HK-2 (cell line): Measurements from ENCODE around the gene VPS13D.
"Not testable (repeated sequence)": the region's sequence is repeated elsewhere in the genome, so short reads cannot be mapped to it uniquely, and the experiment has no call there.

Experiments
- DNase-seq: peaks from one replicate; pipeline ENCODE4 v3.0.0-alpha.2; 2018; ENCODE audit not compliant: unreplicated experiment

Gene VPS13D

GRCh38 chr1:12451560-12451900 lies 221.7 kb downstream of the VPS13D start:
- DNase-seq, result no peak

GRCh38 chr1:12452262-12452661 lies 222.4 kb downstream of the VPS13D start:
- no peak for DNase-seq

DNA sequence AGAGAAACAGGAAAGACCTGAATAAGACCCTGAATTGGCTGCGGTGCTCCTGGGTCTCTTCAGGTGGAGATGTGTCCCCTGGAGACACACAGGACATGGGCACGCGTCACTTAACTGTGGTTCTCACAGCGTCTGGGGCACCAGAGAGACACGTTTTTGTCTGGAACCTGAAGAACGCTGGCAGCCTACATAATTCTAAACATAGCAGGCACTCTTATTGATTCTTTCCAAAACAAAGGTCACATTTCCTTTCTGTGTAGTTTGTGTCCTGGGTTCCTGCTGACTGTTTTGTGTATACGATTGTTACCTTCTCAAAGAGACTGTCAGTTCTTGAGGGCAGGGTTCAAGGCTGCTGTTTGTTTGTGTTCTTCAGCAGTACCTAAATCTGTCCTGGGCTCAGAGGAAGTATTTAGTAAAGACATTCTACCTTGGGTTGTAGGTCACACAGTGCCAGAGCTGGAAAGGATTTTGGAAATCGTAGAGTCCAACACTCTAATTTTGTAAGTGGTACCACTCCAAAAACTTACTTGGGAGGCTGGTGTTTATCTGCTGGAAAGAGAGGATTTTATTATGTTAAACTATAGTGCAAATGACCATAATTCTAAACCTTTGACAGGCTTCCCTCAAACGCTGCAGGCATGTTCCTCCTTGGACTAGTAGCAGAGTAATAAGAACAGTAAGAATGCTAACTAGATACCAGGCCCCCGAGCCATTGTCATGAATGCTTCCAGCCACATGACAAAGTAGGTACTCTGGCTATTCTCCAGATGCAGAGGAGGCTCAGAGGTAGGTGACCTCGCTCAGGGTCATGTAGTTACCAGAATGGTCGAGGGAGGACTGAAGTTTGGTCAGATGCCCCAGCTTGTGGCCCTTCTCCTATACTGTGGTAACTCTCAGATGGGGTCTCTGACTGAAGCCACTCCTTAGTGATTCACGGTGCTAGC lies 223.8 kb downstream of the VPS13D start:
- DNase-seq, result no peak

DNA sequence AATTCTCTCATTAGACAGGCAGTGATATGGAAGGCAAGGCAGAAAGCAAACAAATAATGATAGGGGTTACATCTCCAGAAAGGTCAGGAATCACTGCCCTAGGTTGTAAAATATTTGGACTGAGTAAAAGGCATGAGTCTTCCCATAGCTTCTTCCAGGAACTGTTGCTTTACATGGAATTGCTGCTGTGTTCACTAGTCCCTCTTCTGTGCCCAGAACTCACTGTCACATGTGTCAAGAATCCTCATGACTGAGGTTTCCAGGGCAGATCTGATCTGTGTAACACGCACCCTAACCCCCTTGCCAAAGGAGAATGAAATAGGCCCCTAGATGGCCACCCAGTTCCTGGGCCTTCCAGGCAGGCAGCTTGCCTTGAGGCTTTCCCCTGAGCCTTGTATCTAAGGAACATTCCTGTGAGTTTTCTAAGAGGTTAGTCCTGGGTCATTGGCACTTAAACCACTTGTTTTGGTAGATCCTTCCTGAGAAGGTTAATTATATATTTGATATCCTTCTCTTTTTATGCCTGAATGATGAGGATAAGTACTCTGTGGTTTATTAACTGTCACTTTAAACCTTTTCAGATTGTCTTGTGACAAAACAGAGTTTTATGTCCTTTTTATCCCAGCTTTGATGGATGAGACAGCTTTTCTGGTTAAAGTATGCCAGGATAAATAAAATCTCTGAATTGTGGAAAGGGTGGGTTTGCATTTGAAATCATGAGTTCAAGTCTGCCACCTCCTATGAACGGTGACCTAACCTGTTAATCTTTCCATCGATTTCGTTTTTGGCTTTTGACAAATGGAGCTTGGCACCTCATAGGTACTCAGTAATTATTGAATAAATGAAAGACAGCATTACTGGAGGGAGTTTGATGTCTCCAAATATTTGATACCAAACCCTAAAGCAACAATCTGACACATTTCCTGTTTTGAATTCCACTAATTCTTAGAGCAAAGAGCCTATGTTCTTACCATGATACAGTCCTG lies 224.9 kb downstream of the VPS13D start:
- peak; percentile 49 for DNase-seq

DNA sequence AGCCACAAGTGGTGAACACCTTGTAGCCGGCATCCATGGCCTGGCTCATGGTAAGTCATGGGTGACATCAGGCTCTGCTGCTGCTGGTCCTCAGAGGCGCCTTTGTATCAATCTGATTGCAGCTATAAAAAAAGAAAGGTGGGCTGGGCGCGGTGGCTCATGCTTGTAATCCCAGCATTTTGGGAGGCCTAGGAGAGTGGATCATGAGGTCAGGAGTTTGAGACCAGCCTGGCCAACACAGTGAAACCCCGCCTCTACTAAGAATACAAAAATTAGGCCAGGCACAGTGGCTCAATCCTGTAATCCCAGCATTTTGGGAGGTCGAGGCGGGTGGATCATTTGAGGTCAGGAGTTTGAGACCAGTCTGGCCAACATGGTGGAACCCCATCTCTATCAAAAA lies 226.3 kb downstream of the VPS13D start:
- DNase-seq, result not testable (repeated sequence)

DNA sequence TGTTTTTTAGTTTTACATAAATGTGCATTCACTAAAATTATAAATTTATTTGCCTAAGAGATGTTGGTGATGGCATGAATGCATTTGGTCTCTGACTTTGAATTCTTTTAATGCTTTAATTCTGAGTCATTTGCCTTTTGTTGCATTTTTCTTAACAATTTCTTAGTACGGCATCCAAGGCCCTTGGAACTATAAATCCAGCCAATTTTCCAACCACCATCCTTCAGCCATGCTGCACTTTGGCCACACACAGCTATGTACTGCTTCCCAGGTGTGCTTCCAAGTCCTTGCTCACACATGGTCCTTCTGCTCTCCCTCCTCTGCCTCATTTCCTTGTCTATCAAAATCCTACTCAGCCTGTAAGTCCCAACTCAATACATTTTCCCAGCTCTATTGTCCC lies 227.1 kb downstream of the VPS13D start:
- DNase-seq, result no peak

DNA sequence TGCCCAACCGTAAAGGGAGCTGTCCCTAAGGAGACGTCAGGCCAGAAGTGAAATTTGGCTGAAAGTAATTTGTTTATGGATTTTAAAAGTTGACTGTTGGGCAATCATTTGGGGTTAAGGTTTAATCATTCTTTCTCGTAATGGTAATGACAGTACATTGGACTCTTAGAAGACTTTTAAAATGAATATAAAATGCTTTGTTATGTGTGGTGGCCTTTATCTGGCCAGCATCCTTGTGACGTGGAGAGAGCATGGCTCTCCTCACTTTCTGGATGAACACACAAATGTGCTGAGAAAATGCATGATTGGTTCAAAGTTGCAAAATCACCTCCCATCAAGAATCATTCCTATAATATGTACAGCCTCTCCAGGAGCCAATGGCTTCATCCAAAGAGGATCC lies 227.9 kb downstream of the VPS13D start:
- no peak for DNase-seq

DNA sequence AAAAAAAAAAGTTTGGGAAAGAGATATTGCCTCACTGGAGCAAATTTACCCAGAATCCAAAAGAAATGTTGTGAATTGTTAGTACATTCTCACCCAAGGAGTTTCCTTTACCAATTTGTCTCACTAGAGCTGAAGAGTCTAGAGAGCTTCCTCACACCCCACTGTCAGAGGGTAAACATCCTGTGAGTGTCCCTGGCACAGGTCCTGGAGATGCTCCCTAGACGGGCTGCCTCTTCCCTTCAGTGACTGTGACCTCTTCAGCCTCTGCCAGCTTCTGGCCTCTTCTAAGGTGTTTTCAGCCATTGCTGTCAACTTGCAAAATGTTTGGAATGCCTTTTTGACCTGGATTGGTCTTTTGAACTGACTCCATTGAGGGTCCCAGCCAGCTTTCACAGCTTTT lies 228.7 kb downstream of the VPS13D start:
- no peak for DNase-seq

DNA sequence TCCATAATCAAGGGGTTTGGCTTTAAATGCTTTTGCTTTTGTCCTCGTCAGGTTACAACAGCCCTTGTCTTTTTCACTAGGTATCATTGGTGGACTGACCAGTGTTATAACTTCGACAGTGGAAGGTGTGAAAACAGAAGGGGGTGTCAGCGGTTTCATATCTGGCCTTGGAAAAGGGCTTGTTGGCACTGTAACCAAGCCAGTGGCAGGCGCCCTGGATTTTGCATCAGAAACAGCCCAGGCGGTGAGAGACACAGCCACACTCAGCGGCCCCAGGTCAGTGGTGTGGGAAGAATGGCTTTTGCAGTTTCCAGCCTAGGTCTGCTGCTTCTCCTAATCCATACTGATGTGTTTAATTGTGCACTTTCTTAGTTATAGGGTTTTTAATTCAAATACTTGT lies 230.3 kb downstream of the VPS13D start:
- DNase-seq, result no peak

DNA sequence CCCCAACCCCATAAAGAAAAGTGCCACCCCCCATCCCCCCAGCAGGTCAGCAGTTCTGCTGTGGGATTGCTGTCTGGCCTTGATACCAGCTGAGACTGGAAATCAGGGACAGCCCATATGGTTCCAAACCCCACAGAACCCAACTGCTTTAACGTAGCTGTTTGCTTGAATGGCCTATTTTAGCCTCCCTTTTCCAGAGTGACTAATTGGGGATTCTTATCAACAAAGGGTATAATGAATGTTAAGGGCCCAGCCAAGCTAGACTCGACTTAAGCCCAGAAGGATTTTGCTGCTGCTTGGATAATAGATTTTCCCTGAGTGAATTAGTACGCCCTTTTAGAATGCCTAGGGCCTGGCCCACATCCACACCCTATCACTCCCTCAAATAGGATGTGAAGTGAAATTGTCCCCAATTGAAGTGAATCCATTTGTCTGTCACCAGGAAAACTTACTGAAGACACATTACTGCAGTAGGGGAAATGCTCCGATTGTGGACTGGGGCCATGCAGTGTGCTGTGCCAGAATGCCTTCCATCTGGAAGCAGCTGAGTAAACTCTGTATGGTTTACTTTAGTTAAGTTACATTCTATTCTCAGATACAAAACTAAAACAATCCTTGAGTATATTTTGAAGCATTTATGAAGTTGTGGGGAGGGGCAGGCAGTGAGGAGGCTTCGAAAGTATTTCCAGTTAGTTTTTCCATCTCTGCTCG lies 231.2 kb downstream of the VPS13D start:
- no peak for DNase-seq

- DNase-seq, result no peak
These were observed 231.9 kb downstream of the VPS13D start for GRCh38 chr1:12461754-12462153.

DNA sequence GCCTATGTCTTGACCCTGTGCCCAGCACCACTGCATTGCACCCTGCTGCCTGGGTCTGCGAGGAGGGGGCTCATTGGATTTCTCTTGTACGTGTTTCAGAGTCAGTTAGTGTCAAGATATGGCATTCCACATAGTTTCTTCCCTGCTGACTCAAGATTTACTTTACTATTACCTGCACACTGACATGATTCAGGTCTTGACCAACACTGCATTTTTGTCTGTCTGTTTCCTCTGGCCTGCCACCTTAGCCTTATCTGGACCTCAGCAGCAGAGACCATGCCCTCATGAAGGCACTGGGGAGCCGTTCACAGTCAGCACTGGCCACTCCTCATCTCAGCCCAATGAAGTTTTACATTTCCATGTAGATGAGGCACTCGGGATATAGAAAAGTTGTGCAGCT lies 232.8 kb downstream of the VPS13D start:
- DNase-seq, result no peak

GRCh38 chr1:12464045-12464461 lies 234.2 kb downstream of the VPS13D start:
- no peak for DNase-seq

- no peak for DNase-seq
These were observed 234.8 kb downstream of the VPS13D start for GRCh38 chr1:12464598-12465056.

DNA sequence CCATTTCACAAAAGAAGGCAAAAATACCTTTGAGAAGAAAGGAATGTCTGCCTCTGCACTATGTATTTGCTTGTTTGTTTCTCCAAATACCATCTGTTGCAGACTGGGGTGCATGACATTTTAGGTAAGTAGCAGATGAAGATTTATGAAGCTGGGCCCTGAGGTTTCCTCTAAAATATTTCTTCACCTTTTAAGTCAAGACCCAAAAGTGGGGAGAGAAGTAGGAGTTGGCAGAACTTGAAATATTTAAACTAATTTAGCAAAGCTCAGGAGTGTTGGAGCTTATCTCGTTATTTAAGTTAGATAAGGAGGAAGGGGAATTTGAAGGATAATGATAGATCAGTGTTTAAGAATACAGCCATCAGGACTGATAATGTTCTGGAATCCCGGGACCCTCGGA lies 235.3 kb downstream of the VPS13D start:
- no peak for DNase-seq

GRCh38 chr1:12466816-12467215 lies 237.0 kb downstream of the VPS13D start:
- DNase-seq, result no peak

DNA sequence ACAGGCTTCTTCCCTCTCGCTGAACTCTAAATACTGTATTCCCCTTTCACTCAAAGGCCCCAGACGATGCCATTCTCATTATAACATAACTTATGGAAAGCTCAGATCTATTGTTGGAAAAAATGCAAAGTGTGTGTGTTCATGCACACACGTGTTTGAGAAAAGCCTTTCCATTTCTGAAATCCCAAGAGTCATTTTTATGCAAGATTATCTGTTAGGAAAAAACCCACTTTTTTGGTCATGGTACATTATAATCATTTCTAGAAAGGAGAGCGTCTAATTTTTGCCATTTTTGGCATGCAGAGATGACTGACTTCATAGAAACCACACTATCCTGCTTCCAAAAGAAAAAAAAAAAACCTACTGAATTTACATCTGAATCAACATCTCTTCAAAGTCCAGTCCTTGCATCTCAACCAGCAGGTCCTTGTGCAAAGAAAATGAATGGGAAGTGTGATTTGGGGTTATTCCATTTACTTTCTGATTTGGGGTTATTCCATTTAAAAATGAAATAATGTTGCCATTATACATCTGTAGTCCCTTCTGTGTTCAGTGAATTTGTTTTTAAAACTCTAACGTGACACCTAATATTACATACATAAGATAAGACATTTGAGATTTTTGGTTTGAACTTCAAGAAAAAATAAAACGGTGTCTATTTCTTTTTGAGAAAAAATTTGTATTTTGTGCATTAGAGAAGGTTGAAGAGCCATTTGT lies 237.9 kb downstream of the VPS13D start:
- no peak for DNase-seq

GRCh38 chr1:12468323-12468722 lies 238.5 kb downstream of the VPS13D start:
- DNase-seq, result no peak

DNA sequence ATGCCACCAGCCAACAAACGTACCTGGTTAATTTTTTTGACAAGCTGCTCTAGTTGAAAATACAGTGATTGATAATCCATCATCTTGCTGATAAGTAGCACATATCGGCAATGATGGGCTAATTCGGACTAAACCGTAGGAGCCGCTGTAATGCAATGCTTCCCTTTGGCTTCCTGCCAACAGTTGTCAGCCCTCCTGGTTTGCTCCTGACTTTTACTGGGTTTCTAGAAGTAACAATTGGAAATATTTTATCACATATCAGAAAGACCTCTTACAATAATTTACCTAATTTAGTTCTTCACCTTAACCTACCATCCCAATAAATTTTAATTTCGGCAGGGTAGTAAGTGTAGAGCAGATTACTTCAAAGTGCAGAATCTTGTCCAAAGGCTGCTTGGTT lies 239.7 kb downstream of the VPS13D start:
- DNase-seq, result no peak

- no peak for DNase-seq
These were observed 240.2 kb downstream of the VPS13D start for GRCh38 chr1:12469990-12470389.

- not testable (repeated sequence) for DNase-seq
These were observed 241.1 kb downstream of the VPS13D start for GRCh38 chr1:12470916-12471315.
